GM23338 (cell line): ENCODE results near the gene ADPRHL1. TPM values are rescaled to one million over a fixed set of nuclear protein-coding genes. Genes with fewer than 3 reads are reported as not detected.

ENCODE experiments used
- ATAC-seq: fragments of 200-7000 bp; cut with Tn5 transposase; 3 replicates; pipeline ENCODE4 v1.9.1; 2020
- DNase-seq: peaks from one replicate; pipeline ENCODE4 v3.0.0-alpha.2; 2015; ENCODE audit warnings: low spot score
- H2AFZ ChIP-seq: fragments of 200-600 bp; sonication (generic); 2 replicates; pipeline ENCODE4 v1.8.0; 2016; ENCODE audit warnings: antibody characterized with exemption, mild to moderate bottlenecking, moderate library complexity
- H3F3A ChIP-seq: fragments of 200-600 bp; sonication (generic); replicated peaks from 2 replicates; pipeline ENCODE4 v1.8.0; 2017; ENCODE audit warnings: antibody characterized with exemption, mixed run types, low read depth
- H3K27ac ChIP-seq: fragments of 200-600 bp; sonication (generic); 2 replicates; pipeline ENCODE4 v1.6.1; 2016; ENCODE audit warnings: low read depth
- H3K27me3 ChIP-seq: fragments of 200-600 bp; sonication (generic); 2 replicates; pipeline ENCODE4 v1.8.0; 2016; ENCODE audit warnings: mild to moderate bottlenecking, mixed run types, moderate library complexity; ENCODE audit not compliant: insufficient read depth
- H3K36me3 ChIP-seq: fragments of 200-600 bp; sonication (generic); 2 replicates; pipeline ENCODE4 v1.8.0; 2016; ENCODE audit warnings: mild to moderate bottlenecking; ENCODE audit not compliant: insufficient read depth
- H3K4me1 ChIP-seq: fragments of 200-600 bp; sonication (generic); 2 replicates; pipeline ENCODE4 v1.8.0; 2016; ENCODE audit warnings: mild to moderate bottlenecking, moderate library complexity; ENCODE audit not compliant: insufficient read depth
- H3K4me2 ChIP-seq: fragments of 200-600 bp; sonication (generic); 2 replicates; pipeline ENCODE4 v1.7.1; 2017; ENCODE audit warnings: mixed run types
- H3K4me3 ChIP-seq: fragments of 200-600 bp; sonication (generic); 2 replicates; pipeline ENCODE4 v1.6.1; 2016; ENCODE audit warnings: mixed run types
- H3K79me2 ChIP-seq: fragments of 200-600 bp; sonication (generic); replicated peaks from 2 replicates; pipeline ENCODE4 v1.8.0; 2017; ENCODE audit warnings: mild to moderate bottlenecking; ENCODE audit not compliant: insufficient read depth
- H3K9me2 ChIP-seq: fragments of 200-600 bp; sonication (generic); 2 replicates; pipeline ENCODE4 v1.8.0; 2017; ENCODE audit not compliant: insufficient read depth
- H4K20me1 ChIP-seq: fragments of 200-600 bp; sonication (generic); replicated peaks from 2 replicates; pipeline ENCODE4 v1.8.0; 2017; ENCODE audit warnings: mild to moderate bottlenecking; ENCODE audit not compliant: insufficient read depth
- H3K27ac Mint-ChIP-seq: 2 replicates; pipeline ENCODE4 v1.8.0; 2020; ENCODE audit warnings: inconsistent platforms, mild to moderate bottlenecking, moderate library complexity, mixed read lengths
- H3K27me3 Mint-ChIP-seq: 3 replicates; pipeline ENCODE4 v1.8.0; 2022; ENCODE audit warnings: low read depth, mild to moderate bottlenecking, moderate library complexity, mixed read lengths, inconsistent platforms; ENCODE audit not compliant: insufficient read depth, poor library complexity
- H3K36me3 Mint-ChIP-seq: 3 replicates; pipeline ENCODE4 v1.8.0; 2021; ENCODE audit warnings: low read depth, mild to moderate bottlenecking, inconsistent platforms, moderate library complexity, mixed read lengths
- H3K4me1 Mint-ChIP-seq: 3 replicates; pipeline ENCODE4 v1.8.0; 2020; ENCODE audit warnings: mild to moderate bottlenecking, inconsistent platforms, mixed read lengths
- H3K4me3 Mint-ChIP-seq: 3 replicates; pipeline ENCODE4 v1.8.0; 2021; ENCODE audit warnings: moderate library complexity, mild to moderate bottlenecking, inconsistent platforms, mixed read lengths
- H3K9me3 Mint-ChIP-seq: 3 replicates; pipeline ENCODE4 v1.8.0; 2020; ENCODE audit warnings: moderate library complexity, mild to moderate bottlenecking, inconsistent platforms, mixed read lengths
- CREB1 ChIP-seq: fragments of 250-450 bp; sonication (Bioruptor Pico); IDR thresholded peaks from 2 replicates; pipeline ENCODE4 v1.5.0; 2020; ENCODE audit warnings: low read depth, mild to moderate bottlenecking, moderate library complexity
- EZH2 ChIP-seq: fragments of 200-600 bp; sonication (generic); IDR thresholded peaks from one replicate; pipeline ENCODE4 v1.8.0; 2017; ENCODE audit warnings: antibody characterized with exemption, mild to moderate bottlenecking, low read depth; ENCODE audit not compliant: unreplicated experiment
- NANOG ChIP-seq: IDR thresholded peaks from 2 replicates; pipeline ENCODE4 v1.6.1; 2016; ENCODE audit warnings: antibody characterized with exemption, borderline replicate concordance
- STAT1 ChIP-seq: IDR thresholded peaks from one replicate; pipeline ENCODE4 v1.6.1; 2016; ENCODE audit warnings: antibody characterized with exemption; ENCODE audit not compliant: unreplicated experiment
- ZNF114 ChIP-seq: fragments of 250-450 bp; sonication (Bioruptor Pico); IDR thresholded peaks from 2 replicates; pipeline ENCODE4 v1.5.0; 2020; ENCODE audit warnings: mild to moderate bottlenecking, moderate library complexity
- ZNF462 ChIP-seq: fragments of 250-450 bp; sonication (Bioruptor Pico); IDR thresholded peaks from 2 replicates; pipeline ENCODE4 v1.5.0; 2020; ENCODE audit warnings: mild to moderate bottlenecking, moderate library complexity
- polyA plus RNA-seq: library from polyadenylated mRNA; unstranded; fragments of >200 nt; fragmentation: Nextera tagmentation; extraction: Ambion mirVana; gene quantifications from 2 replicates; pipeline ENCODE4 v1.2.1, GENCODE V29; 2016
- total RNA-seq: library from RNA; depleted of rRNA; stranded (reverse); fragments of >200 nt; shearing (Covaris generic); gene quantifications from 2 replicates; pipeline ENCODE4 v1.2.3, GENCODE V29; 2014

The ADPRHL1 gene
- total and polyA plus RNA-seq, 2 experiments from 2014 or later = 0.80 to 1.0 TPM

- TF ChIP-seq ZNF462 (CRISPR knock-in tag) (no peak), NANOG (no peak), STAT1 (no peak), EZH2 (no peak)
Observed at GRCh38 chr13:113351514-113352026, 101.7 kb downstream of the ADPRHL1 start (continued).

- Histone ChIP-seq H3K9me2 (no peaks in the 10 kb centered on the region), H3K4me1 (no peaks in the 10 kb centered on the region), H4K20me1 (peaks cover 9% of the 10 kb centered on the region; the same call in 1 of the 2 replicates), H3K27me3 (no peaks in the 10 kb centered on the region), H3K79me2 (peaks cover 8% of the 10 kb centered on the region), H3K4me3 (no peak overlapping the region), H2AFZ (no peak overlapping the region), H3K27ac (no peak overlapping the region), H3K4me2 (no peak overlapping the region), H3K36me3 (peaks cover 11% of the 10 kb centered on the region), H3F3A (no peaks in the 10 kb centered on the region; the same call in 1 of the 2 replicates)
- H3K4me3 Mint-ChIP-seq = no peak overlapping the region
- ATAC-seq (no peak), DNase-seq (no peak)
- H3K27me3 Mint-ChIP-seq = peaks cover 2% of the 10 kb centered on the region
- TF ChIP-seq CREB1 (CRISPR knock-in tag) (no peak), ZNF114 (no peak)
- no peaks in the 10 kb centered on the region for H3K4me1 Mint-ChIP-seq
- peaks cover 17% of the 10 kb centered on the region for H3K9me3 Mint-ChIP-seq
- peaks cover 75% of the 10 kb centered on the region for H3K36me3 Mint-ChIP-seq
- no peak overlapping the region for H3K27ac Mint-ChIP-seq
Observed at GRCh38 chr13:113350938-113351335, 102.4 kb downstream of the ADPRHL1 start.
